HG03025 (cell line): ENCODE results near the gene ASXL1.
"Not testable (repeated sequence)": the region's sequence is repeated elsewhere in the genome, so short reads cannot be mapped to it uniquely, and the experiment has no call there.

Source experiments
- ATAC-seq: cut with Tn5 transposase; IDR thresholded peaks from one replicate; pipeline ENCODE4 v1.9.1; 2021; ENCODE audit warnings: mild to moderate bottlenecking, moderate library complexity; ENCODE audit not compliant: unreplicated experiment, low FRiP score

ASXL1 gene

GRCh38 chr20:32462900-32463641 is 104.9 kb downstream of the ASXL1 start:
- ATAC-seq = no peak

DNA sequence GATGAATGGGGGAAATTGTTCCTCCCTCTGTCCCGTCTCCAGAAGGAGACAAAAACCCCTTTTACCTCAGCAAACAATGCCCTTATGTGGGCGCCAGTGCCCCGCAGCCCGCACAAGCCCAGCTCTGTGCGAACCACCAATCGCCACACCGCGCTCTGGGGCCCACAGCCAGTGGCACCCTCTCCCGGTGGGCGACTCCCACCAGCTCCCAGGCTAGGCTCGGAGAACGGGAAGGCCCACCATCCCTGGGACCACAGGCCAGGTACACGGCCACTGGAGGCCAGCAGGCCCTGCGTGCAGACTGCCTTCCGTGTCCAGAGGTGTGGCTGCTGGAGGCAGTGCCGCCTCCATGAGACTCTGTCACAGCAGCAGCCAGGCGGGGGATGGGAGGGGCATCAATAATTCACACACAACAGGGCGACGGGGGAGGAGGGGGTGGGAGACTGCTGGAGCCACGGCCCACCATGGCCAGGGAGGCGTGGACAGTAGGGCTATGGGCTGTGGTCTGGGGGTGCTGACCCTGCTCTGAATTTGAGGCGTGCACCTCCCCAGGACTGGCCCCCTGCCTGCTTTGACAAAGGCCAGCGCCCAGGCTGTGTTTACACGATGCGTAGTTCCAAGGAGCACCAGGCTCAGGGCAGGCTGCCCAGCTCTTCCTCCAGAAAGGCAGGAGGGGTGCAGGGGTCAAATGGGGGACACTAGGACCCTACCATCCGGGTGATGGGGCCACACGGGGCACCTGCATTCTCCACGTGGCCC is 105.7 kb downstream of the ASXL1 start:
- ATAC-seq = no peak

- no peak for ATAC-seq
These were observed 106.4 kb downstream of the ASXL1 start for GRCh38 chr20:32464401-32465091.

GRCh38 chr20:32465092-32465900 is 107.2 kb downstream of the ASXL1 start:
- no peak for ATAC-seq

- not testable (repeated sequence) for ATAC-seq
These were observed 108.0 kb downstream of the ASXL1 start for GRCh38 chr20:32465901-32466675.

DNA sequence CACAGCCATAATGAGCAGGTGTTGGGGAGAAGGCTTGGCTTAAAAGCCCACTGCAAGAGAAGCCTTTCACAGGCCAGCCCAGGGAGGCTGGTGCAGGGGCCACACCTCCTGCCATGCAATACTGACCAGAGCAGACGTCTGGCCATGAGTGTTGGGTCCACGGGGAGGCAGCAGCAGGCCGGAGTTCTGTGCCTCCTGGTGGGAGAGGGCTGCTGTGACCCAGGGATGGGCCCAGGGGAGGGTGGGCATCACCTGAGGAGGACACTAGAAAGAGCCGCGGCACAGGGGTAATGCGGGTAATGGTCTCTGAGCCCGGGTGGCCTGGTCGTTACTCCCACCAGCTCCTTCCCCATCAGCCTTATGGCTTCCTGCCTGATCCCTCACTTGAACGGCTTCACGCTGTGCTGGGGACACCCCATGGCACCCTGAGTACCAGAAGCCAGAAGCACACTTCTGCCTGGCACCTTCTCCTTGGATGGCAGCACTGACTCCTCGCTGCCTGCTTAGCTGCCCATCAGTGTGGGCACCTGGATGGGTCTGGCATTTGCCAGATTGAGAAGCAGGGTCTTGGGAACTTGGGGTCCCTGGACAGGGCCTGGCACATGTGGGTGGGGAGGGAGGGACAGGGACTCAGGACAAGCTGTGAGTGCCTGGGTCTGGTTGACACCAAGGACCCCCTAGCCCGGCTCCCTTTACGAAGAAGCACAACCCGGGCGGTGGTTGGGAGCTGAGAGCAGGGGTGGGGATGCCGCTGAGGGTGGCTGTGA is 108.8 kb downstream of the ASXL1 start:
- no peak for ATAC-seq

- no peak for ATAC-seq
These were observed 109.6 kb downstream of the ASXL1 start for GRCh38 chr20:32467506-32468312.

GRCh38 chr20:32468313-32468640 is 110.1 kb downstream of the ASXL1 start:
- ATAC-seq = no peak

DNA sequence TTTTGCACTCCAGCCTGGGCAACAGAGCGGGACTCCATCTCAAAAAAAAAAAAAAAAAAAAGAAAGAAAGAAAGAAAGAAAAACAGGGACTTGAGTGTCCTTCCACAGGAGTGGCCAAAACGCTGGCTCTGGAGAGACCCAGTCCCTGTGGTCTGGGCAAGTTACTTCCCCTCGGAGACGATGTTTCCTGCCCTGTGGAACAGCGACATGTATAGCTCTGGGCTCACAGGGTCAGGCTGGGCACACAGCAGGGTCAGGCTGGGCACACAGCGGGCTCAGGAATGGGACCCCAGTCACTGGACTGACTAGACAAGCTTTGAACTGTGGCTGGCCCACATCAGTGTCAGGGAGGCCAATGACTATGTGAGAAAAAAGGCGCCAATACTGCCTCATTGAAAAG is 110.7 kb downstream of the ASXL1 start:
- no peak for ATAC-seq

DNA sequence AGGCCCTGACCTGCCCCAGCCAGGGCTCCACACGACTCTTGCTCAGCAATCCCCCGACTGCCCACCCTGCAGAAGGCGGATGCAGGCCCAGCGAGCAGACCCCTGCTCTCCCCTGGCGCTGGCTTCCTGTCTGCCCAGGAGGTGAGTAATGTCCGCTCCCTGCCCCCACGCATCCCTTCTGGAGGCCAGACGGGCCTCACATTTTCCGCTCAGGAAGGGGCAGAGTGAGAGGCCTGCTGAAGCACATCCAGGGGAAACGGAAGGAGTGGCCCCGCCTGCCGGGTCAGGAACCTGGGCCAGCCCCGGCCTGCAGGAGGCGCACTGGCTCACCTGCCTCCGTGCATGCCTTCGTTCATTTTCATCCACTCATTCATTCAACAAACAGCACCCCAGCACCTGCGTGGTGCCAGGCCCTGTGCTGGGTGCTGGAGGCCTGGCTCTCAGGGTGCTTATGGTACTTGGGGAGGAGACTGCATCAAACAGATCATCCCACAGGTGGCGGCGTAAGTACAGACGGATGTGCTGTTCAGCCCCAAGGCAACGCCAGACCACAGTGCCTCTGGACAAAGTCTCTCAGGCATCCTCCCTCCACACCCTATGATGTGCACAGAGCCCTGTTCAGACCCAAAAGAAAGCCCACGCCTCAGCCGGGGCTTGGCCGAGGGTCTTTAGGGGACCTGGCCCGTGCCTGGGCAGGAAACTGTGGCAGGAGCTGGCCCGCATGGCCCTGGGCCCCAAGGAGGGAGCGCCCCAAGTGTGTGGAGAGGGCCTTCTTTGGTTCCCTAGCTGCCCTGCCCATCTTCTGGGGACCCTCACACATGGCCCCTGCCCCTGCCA is 112.1 kb downstream of the ASXL1 start:
- no peak for ATAC-seq

GRCh38 chr20:32470940-32471339 is 112.8 kb downstream of the ASXL1 start:
- ATAC-seq = no peak

DNA sequence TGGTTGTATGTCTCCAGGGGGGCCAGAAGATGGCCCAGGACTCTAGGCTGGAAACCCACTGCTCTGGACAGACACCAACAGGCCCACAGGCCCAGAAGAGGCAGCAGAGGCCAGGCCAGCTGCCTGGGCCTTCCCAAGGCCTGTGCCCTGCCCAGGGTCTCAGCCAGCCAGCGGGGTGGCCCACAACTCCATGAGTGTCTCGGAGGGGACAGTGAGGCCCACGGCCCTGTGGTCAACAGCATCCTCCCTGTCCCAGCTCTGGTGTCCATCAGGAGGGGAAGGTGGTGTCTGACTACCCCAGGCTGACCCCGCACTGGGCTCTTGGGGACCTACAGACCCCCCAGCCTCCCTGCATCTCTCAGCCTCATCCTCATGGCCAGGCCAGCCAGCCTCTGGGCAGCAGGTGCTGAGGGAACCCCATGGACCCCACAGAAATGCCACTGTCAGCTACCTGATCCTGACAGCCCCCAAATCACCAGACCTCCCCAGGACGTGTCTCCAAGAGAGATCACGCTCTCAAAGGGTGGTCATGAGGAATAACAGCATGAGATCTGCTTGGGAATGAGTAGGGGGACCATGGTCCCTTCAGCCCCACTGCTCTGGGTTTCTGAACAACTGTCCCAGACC is 114.6 kb downstream of the ASXL1 start:
- no peak for ATAC-seq

GRCh38 chr20:32473231-32474008 is 115.3 kb downstream of the ASXL1 start:
- no peak for ATAC-seq

- ATAC-seq = no peak
These were observed 116.0 kb downstream of the ASXL1 start for GRCh38 chr20:32474009-32474716.

DNA sequence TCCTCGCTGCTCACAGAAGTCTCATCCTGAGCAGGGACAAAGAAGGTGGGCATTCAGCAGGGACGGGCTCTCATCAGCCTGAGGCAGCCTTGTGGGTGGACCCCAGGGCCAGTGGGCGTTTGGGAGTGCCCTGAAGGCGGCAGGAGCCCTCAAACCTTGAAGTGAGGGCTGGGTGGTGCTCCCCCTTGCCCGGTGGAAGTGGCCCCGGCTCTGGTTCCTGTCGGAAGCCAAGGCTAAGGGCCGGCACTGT is 116.5 kb downstream of the ASXL1 start:
- ATAC-seq = no peak
